ENCODE results near the gene WFDC5. TPM values are rescaled to one million over a fixed set of nuclear protein-coding genes. Genes with fewer than 3 reads are reported as not detected.
"Not testable (repeated sequence)": the region's sequence is repeated elsewhere in the genome, so short reads cannot be mapped to it uniquely, and the experiment has no call there.

Gene WFDC5
- total and polyA plus RNA-seq, 2 donors (not counting 3 experiments of a cell fraction or from before 2014, with no cell fraction given), result not detected

DNA sequence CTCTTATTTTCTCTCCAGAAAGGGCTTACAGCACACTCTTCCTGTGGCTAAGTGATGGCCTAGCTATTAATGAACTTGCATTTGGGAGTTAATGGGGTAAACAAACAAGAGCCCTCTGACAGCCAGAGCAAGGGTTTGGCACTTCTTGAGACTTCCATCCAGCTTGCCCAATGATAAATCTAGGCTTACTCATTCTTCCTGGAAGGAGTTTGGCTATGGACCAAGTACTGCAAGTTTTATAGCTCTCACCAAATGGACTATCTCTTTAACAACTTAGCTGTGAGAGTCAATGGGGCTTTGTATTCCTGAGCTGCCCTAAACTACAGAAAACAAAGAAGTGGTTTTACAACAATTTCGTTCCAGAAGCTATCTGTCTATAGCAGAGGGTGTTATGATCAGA is 43.0 kb upstream of the WFDC5 start:
- H3K4me2 ChIP-seq (ENCODE audit: insufficient read depth, low read length), result no peak overlapping the region
- intact Hi-C loops (cut with micrococcal nuclease), result no loop called here
- CTCF ChIA-PET, result interaction anchor here (0.9 to 2.3 kb wide), 3 partner anchors 19 to 62 kb away, joined by 4 to 10 read pairs (median 7); no protein-coding TSS in a partner anchor
- H3K27ac ChIP-seq (ENCODE audit: insufficient read depth, low read depth, low read length), result no peak overlapping the region
- no peak for TF ChIP-seq EZH2 (IDR thresholded peaks at IDR 0.05; ENCODE audit: borderline replicate concordance, low read depth, low read length, severe bottlenecking)
- dilution Hi-C loops (cut with MboI; ENCODE audit: extremely low pct_ligation_motif_present, low sequenced_read_pairs), result no loop called here
- H3K4me1 ChIP-seq (ENCODE audit: control insufficient read depth, extremely low read depth, insufficient read depth, low read length), result no peaks in the 10 kb centered on the region
- peaks cover 0 to 2% of the 10 kb centered on the region in 2 experiments for H3K27me3 ChIP-seq (ENCODE audit: control insufficient read depth in 2 of 2, insufficient read depth in 2 of 2, low read length in 2 of 2)
- H3K4me3 ChIP-seq (replicated peaks in 1 of 3; ENCODE audit: insufficient read depth in 1 of 3, low read depth in 1 of 3, low read length in 3 of 3), result no peak overlapping the region
- DNase-seq (ENCODE audit: low read depth, low spot score), result peak; percentile 19
- no peaks in the 10 kb centered on the region for H4K20me1 ChIP-seq (replicated peaks; ENCODE audit: control insufficient read depth, extremely low read depth, insufficient read depth, low read length)
- no peak overlapping the region for H3K9ac ChIP-seq (replicated peaks; ENCODE audit: extremely low read depth, insufficient read depth, low read length)
- H3K79me2 ChIP-seq (ENCODE audit: control insufficient read depth, insufficient read depth, low read length), result no peaks in the 10 kb centered on the region
- no peaks in the 10 kb centered on the region for H3K9me3 ChIP-seq (replicated peaks; ENCODE audit: control insufficient read depth, insufficient read depth, low read length)
- no peak for FAIRE-seq
- H2AFZ ChIP-seq (ENCODE audit: low read depth, low read length), result no peak overlapping the region
- no peaks in the 10 kb centered on the region for H3K36me3 ChIP-seq (ENCODE audit: control insufficient read depth in 2 of 2, extremely low read depth in 1 of 2, insufficient read depth in 2 of 2, low read length in 2 of 2)
- H3K9me1 ChIP-seq (replicated peaks; ENCODE audit: control insufficient read depth, extremely low read depth, insufficient read depth, low read length), result no peaks in the 10 kb centered on the region
- BruUV-seq (replicated peaks), result no TSS peak
- POLR2A ChIA-PET, result no interaction called here

DNA sequence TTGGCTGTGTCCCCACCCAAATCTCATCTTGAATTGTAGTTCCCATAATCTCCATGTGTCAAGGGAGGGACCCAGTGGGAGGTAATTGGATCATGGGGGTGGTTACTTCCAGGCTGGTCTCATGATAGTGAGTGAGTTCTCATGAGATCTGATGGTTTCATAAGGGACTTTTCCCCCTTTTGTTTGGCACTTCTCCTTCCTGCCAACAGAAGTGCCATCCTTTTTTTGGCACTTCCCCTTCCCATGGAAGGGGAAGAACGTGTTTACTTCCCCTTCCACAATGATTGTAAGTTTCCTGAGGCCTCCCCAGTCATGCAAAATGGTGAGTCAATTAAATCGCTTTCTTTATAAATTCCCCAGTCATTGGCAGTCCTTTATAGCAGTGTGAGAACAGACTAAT is 41.7 kb upstream of the WFDC5 start:
- no peaks in the 10 kb centered on the region for H3K4me1 ChIP-seq (ENCODE audit: control insufficient read depth, extremely low read depth, insufficient read depth, low read length)
- no peaks in the 10 kb centered on the region for H4K20me1 ChIP-seq (replicated peaks; ENCODE audit: control insufficient read depth, extremely low read depth, insufficient read depth, low read length)
- intact Hi-C loops (cut with micrococcal nuclease), result no loop called here
- dilution Hi-C loops (cut with MboI; ENCODE audit: extremely low pct_ligation_motif_present, low sequenced_read_pairs), result no loop called here
- H3K79me2 ChIP-seq (ENCODE audit: control insufficient read depth, insufficient read depth, low read length), result no peaks in the 10 kb centered on the region
- FAIRE-seq (no peak), DNase-seq (ENCODE audit: low read depth, low spot score) (no peak)
- H3K9me3 ChIP-seq (replicated peaks; ENCODE audit: control insufficient read depth, insufficient read depth, low read length), result no peaks in the 10 kb centered on the region
- no peaks in the 10 kb centered on the region for H3K36me3 ChIP-seq (ENCODE audit: control insufficient read depth in 2 of 2, extremely low read depth in 1 of 2, insufficient read depth in 2 of 2, low read length in 2 of 2)
- no peak overlapping the region for H3K4me3 ChIP-seq (replicated peaks in 1 of 3; ENCODE audit: insufficient read depth in 1 of 3, low read depth in 1 of 3, low read length in 3 of 3)
- H3K27me3 ChIP-seq (ENCODE audit: control insufficient read depth in 2 of 2, insufficient read depth in 2 of 2, low read length in 2 of 2), result peaks cover 0 to 2% of the 10 kb centered on the region in 2 experiments
- CTCF ChIA-PET, result interaction anchor here (2.3 kb wide), 1 partner anchor 17 kb away, joined by 10 read pairs; no protein-coding TSS in a partner anchor
- H3K27ac ChIP-seq (ENCODE audit: insufficient read depth, low read depth, low read length), result no peak overlapping the region
- TF ChIP-seq EZH2 (IDR thresholded peaks at IDR 0.05; ENCODE audit: borderline replicate concordance, low read depth, low read length, severe bottlenecking), result no peak
- no peak for TF ChIP-seq GATA2 (IDR thresholded peaks at IDR 0.05; ENCODE audit: insufficient read depth, insufficient read length, low read depth, low read length)
- no peak for TF ChIP-seq POLR2A (IDR thresholded peaks at IDR 0.05; ENCODE audit: low read depth, low read length)
- TF ChIP-seq POLR2AphosphoS5 (IDR thresholded peaks at IDR 0.05; ENCODE audit: insufficient read depth, low read depth, low read length), result no peak
- no peak for TF ChIP-seq MYC (IDR thresholded peaks at IDR 0.05; ENCODE audit: low read depth, low read length)
- TF ChIP-seq JUN (IDR thresholded peaks at IDR 0.05; ENCODE audit: borderline replicate concordance, insufficient read depth, insufficient read length, low read depth), result no peak
- TF ChIP-seq FOS (IDR thresholded peaks at IDR 0.05; ENCODE audit: borderline replicate concordance, insufficient read depth, low read length), result no peak
- H3K9ac ChIP-seq (replicated peaks; ENCODE audit: extremely low read depth, insufficient read depth, low read length), result no peak overlapping the region
- no peaks in the 10 kb centered on the region for H3K9me1 ChIP-seq (replicated peaks; ENCODE audit: control insufficient read depth, extremely low read depth, insufficient read depth, low read length)
- no peak overlapping the region for H2AFZ ChIP-seq (ENCODE audit: low read depth, low read length)
- BruUV-seq (replicated peaks), result no TSS peak
- H3K4me2 ChIP-seq (ENCODE audit: insufficient read depth, low read length), result no peak overlapping the region
- POLR2A ChIA-PET, result no interaction called here

DNA sequence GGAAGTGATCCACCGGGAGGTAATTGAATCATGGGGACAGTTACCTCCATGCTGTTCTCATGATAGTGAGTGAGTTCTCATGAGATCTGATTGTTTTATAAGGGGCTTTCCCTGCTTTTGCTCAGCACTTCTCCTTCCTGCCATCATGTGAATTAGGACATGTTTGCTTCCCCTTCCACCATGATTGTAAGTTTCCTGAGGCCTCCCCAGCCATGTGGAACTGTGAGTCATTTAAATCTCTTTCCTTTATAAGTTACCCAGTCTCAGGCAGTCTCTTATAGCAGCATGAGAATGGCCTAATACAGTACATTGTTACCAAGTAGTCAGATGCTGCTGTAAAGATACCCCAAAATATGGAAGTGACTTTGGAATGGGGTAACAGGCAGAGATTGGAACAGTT is 39.8 kb upstream of the WFDC5 start:
- CTCF ChIA-PET, result interaction anchor here (1.3 kb wide), 1 partner anchor 110 kb away, joined by 3 read pairs; no protein-coding TSS in a partner anchor
- dilution Hi-C loops (cut with MboI; ENCODE audit: extremely low pct_ligation_motif_present, low sequenced_read_pairs); FAIRE-seq: not testable (repeated sequence)

More for the DNA sequence above, 39.8 kb upstream of the WFDC5 start:
- H4K20me1 ChIP-seq (replicated peaks; ENCODE audit: control insufficient read depth, extremely low read depth, insufficient read depth, low read length); BruUV-seq (replicated peaks); intact Hi-C loops (cut with micrococcal nuclease); H3K9me1 ChIP-seq (replicated peaks; ENCODE audit: control insufficient read depth, extremely low read depth, insufficient read depth, low read length); H3K79me2 ChIP-seq (ENCODE audit: control insufficient read depth, insufficient read depth, low read length); H3K9me3 ChIP-seq (replicated peaks; ENCODE audit: control insufficient read depth, insufficient read depth, low read length); H3K36me3 ChIP-seq (ENCODE audit: control insufficient read depth in 2 of 2, extremely low read depth in 1 of 2, insufficient read depth in 2 of 2, low read length in 2 of 2); H3K27me3 ChIP-seq (ENCODE audit: control insufficient read depth in 2 of 2, insufficient read depth in 2 of 2, low read length in 2 of 2); H3K4me3 ChIP-seq (replicated peaks in 1 of 3; ENCODE audit: insufficient read depth in 1 of 3, low read depth in 1 of 3, low read length in 3 of 3); POLR2A ChIA-PET; DNase-seq (ENCODE audit: low read depth, low spot score); H3K27ac ChIP-seq (ENCODE audit: insufficient read depth, low read depth, low read length); H3K4me1 ChIP-seq (ENCODE audit: control insufficient read depth, extremely low read depth, insufficient read depth, low read length); H3K4me2 ChIP-seq (ENCODE audit: insufficient read depth, low read length); H2AFZ ChIP-seq (ENCODE audit: low read depth, low read length); H3K9ac ChIP-seq (replicated peaks; ENCODE audit: extremely low read depth, insufficient read depth, low read length): not testable (repeated sequence)
